ENCODE results near the gene UBA6.

The UBA6 gene

DNA sequence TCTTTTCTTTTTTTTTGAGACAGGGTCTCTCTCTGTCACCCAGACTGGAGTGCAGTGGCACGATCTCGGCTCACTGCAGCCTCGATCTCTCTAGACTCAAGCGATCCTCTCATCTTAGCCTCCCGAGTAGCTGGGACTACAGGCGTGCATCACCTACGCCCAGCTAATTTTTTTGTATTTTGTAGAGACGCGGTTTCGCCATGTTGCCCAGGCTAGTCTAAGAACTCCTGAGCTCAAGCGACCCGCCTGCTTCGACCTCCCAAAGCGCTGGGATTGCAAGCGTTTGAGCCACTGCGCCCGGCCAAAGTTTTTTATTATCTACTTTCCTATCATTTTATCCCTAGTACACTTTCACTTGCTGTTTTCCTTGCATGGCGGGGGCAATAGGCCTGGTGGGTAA, 1.4 kb downstream of the UBA6 start:
- peak overlapping the region; percentile 79 for H3K27ac ChIP-seq

GRCh38 chr4:67697860-67698687, 2.9 kb downstream of the UBA6 start:
- no peak overlapping the region for H3K27ac ChIP-seq
- TF ChIP-seq CTCF (conservative IDR thresholded peaks at IDR 0.05) = no peak

More for the DNA sequence above, 1.4 kb downstream of the UBA6 start:
- TF ChIP-seq CTCF (conservative IDR thresholded peaks at IDR 0.05) = no peak

DNA sequence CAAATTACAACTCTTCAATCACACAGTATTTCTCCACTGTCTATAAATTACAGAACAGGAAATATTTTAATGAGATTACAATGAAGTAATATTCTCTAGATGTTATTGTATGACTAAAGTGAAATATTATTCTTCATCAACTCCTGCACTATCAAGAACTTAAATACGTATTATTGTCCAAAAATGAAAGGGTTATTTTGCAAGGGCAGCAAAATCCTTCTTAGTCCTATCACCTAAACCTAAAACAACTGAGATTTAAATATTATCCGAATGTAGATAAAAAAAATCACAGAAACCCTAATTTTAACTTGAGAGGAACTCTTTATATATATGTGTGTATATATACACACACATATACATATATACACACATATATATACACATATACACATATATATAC, 4.9 kb downstream of the UBA6 start:
- TF ChIP-seq CTCF (conservative IDR thresholded peaks at IDR 0.05) = no peak
- H3K27ac ChIP-seq = no peak overlapping the region

- no peak for TF ChIP-seq CTCF (conservative IDR thresholded peaks at IDR 0.05)
- H3K27ac ChIP-seq = no peak overlapping the region
Observed at GRCh38 chr4:67694662-67695061, 6.3 kb downstream of the UBA6 start.

DNA sequence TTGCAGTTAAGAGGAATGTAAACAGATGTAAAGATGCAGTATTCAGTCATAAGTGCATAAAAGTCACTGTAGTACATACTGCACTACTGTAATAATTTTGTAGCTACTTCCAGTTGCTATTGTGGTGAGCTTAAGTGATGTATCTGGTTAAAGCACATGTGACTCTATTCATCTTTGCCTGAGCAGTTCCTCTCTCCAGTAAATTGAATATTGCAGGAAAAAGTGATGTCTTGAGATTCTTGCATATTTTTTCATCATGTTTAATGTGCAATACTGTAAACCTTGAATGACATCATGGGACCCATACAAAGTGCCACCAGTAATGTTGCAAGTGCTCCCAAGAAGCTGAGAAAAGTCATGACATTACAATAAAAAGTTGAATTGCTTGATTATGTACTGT, 9.6 kb downstream of the UBA6 start:
- TF ChIP-seq CTCF (conservative IDR thresholded peaks at IDR 0.05) = no peak
- no peak overlapping the region for H3K27ac ChIP-seq

DNA sequence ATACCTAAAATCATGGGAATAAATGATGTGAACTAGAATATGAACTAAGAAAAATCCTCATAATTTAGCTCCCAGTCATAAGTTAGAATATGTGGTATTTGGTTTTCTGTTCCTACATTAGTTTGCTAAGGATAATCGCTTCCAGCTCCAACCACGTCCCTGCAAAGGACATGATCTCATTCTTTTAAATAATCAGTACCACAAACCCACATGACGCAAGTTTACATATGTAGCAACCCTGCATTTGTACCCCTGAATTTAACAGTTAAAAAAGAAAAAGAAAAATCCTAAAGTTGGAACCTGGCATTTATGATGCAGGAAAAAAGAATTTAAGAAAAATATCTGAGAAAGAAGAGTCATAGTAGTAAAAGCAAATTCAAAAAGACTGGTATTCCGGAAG, 13.3 kb downstream of the UBA6 start:
- no peak overlapping the region for H3K27ac ChIP-seq
- TF ChIP-seq CTCF (conservative IDR thresholded peaks at IDR 0.05) = no peak

DNA sequence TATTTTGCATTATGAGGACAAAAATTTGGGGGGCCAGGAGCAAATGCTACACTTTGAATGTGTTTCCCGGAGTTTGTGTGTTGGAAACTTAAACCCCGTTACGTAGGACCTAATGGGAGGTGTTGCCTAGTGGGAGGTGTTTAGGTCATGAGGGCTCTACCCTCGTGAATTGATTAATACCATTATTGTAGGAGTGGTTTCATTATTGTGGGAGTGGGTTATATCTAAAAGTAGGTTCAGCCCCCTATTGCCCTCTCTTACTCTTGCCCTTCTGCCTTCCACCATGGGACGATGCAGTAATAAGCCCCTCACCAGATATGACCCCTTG, 15.5 kb downstream of the UBA6 start:
- TF ChIP-seq CTCF (conservative IDR thresholded peaks at IDR 0.05) = no peak
- H3K27ac ChIP-seq = no peak overlapping the region

Measured in VCaP (cell line).